ENCODE measurements around the gene ZRANB1. TPM values are rescaled to one million over a fixed set of nuclear protein-coding genes. Genes with fewer than 3 reads are reported as not detected.
A peak's percentile ranks its signal among the peaks of the same experiment; 100 is the strongest.

ZRANB1 gene
- total RNA-seq, 1 donor from 2014 or later: 21.8 TPM

GRCh38 chr10:125000366-125001312 lies 58.7 kb downstream of the ZRANB1 start:
- peaks cover 14% of the 10 kb centered on the region for H3K36me3 Mint-ChIP-seq
- H3K27me3 ChIP-seq: no peaks in the 10 kb centered on the region
- H3F3A ChIP-seq (ENCODE audit: low read depth): peaks cover 10% of the 10 kb centered on the region
- H3K36me3 ChIP-seq: no peaks in the 10 kb centered on the region
- H3K79me2 ChIP-seq (ENCODE audit: low read depth): peaks cover 30% of the 10 kb centered on the region
- DNase-seq (ENCODE audit: low spot score): peak; percentile 76
- H3K4me2 ChIP-seq: no peak overlapping the region
- peak overlapping the region; percentile 66 for H3K27ac ChIP-seq
- peaks cover 62% of the 10 kb centered on the region for H4K20me1 ChIP-seq (ENCODE audit: low read depth)
- H3K9me3 ChIP-seq (ENCODE audit: low read depth): no peaks in the 10 kb centered on the region
- peaks cover 22% of the 10 kb centered on the region for H3K4me1 ChIP-seq
- TF ChIP-seq EZH2 (IDR thresholded peaks at IDR 0.05): no peak
- peak; percentile 44 for TF ChIP-seq CTCF (IDR thresholded peaks at IDR 0.05)
- TF ChIP-seq EZH2phosphoT487 (IDR thresholded peaks at IDR 0.05): no peak
- no peak overlapping the region for H3K9ac ChIP-seq
- no peaks in the 10 kb centered on the region for H3K9me3 Mint-ChIP-seq
- no peak overlapping the region for H2AFZ ChIP-seq (replicated peaks)
- peaks cover 28% of the 10 kb centered on the region for H3K4me1 Mint-ChIP-seq
- H3K4me3 ChIP-seq: no peak overlapping the region
- peak overlapping the region; percentile 98 for H3K27ac Mint-ChIP-seq
- peaks cover 2% of the 10 kb centered on the region for H3K27me3 Mint-ChIP-seq (ENCODE audit: insufficient read depth, low read depth)
- H3K4me3 Mint-ChIP-seq: no peak overlapping the region

GRCh38 chr10:125001313-125002046 lies 59.6 kb downstream of the ZRANB1 start:
- Mint-ChIP-seq H3K4me3 (no peak overlapping the region), H3K4me1 (peaks cover 31% of the 10 kb centered on the region), H3K36me3 (peaks cover 13% of the 10 kb centered on the region), H3K9me3 (no peaks in the 10 kb centered on the region), H3K27me3 (ENCODE audit: insufficient read depth, low read depth) (peaks cover 2% of the 10 kb centered on the region), H3K27ac (peak overlapping the region; percentile 98)
- Histone ChIP-seq H3K9me3 (ENCODE audit: low read depth) (no peaks in the 10 kb centered on the region), H3K4me1 (peaks cover 22% of the 10 kb centered on the region), H2AFZ (replicated peaks) (no peak overlapping the region), H3K36me3 (no peaks in the 10 kb centered on the region), H3K4me3 (no peak overlapping the region), H3K9ac (no peak overlapping the region), H3K4me2 (no peak overlapping the region), H3F3A (ENCODE audit: low read depth) (peaks cover 10% of the 10 kb centered on the region), H3K27me3 (no peaks in the 10 kb centered on the region), H4K20me1 (ENCODE audit: low read depth) (peaks cover 70% of the 10 kb centered on the region), H3K79me2 (ENCODE audit: low read depth) (peaks cover 39% of the 10 kb centered on the region), H3K27ac (peak overlapping the region; percentile 66)
- TF ChIP-seq EZH2 (IDR thresholded peaks at IDR 0.05) (no peak), CTCF (IDR thresholded peaks at IDR 0.05) (no peak), EZH2phosphoT487 (IDR thresholded peaks at IDR 0.05) (no peak)
- DNase-seq (ENCODE audit: low spot score): no peak

- Histone ChIP-seq H3K27me3 (no peaks in the 10 kb centered on the region), H3K4me3 (no peak overlapping the region), H3K79me2 (ENCODE audit: low read depth) (peaks cover 44% of the 10 kb centered on the region), H3F3A (ENCODE audit: low read depth) (peaks cover 10% of the 10 kb centered on the region), H4K20me1 (ENCODE audit: low read depth) (peaks cover 73% of the 10 kb centered on the region), H3K9me3 (ENCODE audit: low read depth) (no peaks in the 10 kb centered on the region), H3K27ac (no peak overlapping the region), H3K4me1 (peaks cover 22% of the 10 kb centered on the region), H3K4me2 (no peak overlapping the region), H2AFZ (replicated peaks) (no peak overlapping the region), H3K9ac (no peak overlapping the region), H3K36me3 (no peaks in the 10 kb centered on the region)
- no peak for TF ChIP-seq EZH2 (IDR thresholded peaks at IDR 0.05)
- no peak for TF ChIP-seq EZH2phosphoT487 (IDR thresholded peaks at IDR 0.05)
- no peak for TF ChIP-seq CTCF (IDR thresholded peaks at IDR 0.05)
- Mint-ChIP-seq H3K4me1 (peaks cover 33% of the 10 kb centered on the region), H3K4me3 (no peak overlapping the region), H3K9me3 (no peaks in the 10 kb centered on the region), H3K27ac (peak overlapping the region; percentile 42), H3K36me3 (peaks cover 14% of the 10 kb centered on the region), H3K27me3 (ENCODE audit: insufficient read depth, low read depth) (peaks cover 2% of the 10 kb centered on the region)
- no peak for DNase-seq (ENCODE audit: low spot score)
Observed at GRCh38 chr10:125002047-125002422, 60.1 kb downstream of the ZRANB1 start.

Data from neural progenitor cell (in vitro differentiated cells).